Measurements from ENCODE around the gene NGF.

Gene NGF

DNA sequence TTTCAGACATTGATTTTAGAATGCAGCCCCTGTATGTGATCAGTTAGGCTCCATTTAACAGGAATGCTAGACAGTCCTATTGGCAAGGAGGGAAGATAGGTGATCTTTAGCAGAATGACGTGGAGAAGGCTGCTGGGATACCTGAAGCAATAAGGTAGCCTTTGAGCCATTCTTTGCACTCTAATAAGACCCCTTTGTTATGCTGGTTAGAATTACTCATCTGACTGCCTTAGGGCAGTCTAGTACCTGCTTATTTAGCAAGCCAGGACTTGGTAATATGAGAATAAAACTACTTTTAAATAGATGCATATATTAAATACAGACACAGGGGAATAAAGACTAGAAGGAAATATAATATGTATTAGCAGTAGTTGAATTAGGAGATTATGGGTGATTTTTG, 29.1 kb downstream of the NGF start:
- DNase-seq (ENCODE audit: low spot score) = no peak

DNA sequence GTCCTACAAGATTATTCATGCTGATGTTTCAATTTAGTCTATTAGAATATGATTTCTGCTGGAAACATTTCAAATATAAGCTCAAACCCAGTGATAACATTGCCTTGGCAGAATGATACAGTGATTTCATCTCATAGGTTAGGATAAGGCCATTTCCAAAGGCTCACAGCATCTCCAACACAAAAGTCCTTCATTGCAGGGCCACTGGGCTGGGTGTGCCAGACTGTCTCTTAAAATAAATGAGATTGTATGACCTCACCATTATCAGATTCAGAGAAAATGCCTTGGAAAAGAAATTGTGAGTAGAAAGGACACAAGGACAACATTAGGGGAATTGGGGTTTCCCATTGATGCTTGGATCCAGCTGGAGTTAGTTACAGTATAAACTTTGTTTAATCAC, 30.4 kb downstream of the NGF start:
- DNase-seq (ENCODE audit: low spot score) = no peak

DNA sequence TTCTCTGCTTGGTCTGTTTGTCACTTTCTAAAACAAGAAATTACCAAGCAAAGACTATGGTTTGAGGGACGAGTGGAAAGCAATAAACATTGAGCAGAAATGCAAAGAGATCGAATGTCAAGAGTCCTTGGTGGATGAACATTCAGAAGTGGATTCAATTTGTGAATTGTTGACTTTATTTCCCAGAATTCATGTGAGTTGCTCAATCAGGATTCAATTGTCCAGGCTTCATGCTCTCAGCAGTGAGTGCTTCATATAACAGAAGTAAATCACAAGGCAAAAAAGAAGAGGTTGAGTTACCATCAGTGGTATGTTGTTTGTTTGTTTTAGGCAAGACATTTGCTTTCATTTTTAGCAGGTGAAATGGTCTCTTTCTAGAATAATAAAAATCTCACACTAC, 31.9 kb downstream of the NGF start:
- DNase-seq (ENCODE audit: low spot score) = no peak

DNA sequence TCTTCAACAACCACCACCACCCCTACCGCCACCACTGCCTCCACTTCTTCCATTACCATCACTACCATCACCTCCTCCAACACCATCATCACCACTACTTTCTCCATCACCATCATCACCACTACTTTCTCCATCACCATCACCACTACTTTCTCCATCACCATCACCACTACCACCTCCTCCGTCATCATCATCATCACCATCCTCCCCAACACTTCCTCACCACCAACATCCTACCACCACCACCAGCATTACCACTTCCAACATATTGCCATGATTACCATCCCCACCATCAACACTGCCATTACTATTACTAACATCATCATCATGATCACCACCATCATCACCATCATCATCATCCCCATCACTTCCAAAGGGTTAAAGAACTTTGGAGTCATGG, 34.7 kb downstream of the NGF start:
- no peak for DNase-seq (ENCODE audit: low spot score)

DNA sequence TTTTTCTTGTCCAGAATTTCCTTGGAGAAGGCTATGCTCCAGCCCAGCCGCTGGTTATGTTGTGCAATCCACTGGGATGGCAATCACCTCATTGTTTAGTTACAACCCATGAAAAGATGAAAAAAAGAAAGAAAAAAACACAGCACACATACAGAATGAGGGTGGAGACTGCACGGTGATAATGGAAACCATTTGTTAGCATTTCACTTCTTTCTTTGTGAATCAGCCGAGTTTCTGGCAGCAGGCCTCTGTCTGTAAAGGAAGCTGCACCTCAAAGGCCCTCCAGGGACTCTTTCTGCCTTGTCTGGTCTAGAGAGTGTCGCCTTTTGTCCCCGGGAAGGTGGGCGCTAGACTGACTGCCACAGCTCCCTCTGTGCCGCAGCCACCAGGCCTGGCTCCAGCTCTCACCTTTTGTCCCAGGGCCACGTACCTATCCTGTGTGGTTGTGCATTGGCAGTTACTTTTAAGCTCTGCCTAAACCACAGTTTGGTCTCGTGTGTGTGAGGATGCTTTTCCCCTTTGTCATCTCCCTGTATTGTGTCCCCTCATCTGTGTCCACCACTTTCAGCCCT, 35.6 kb downstream of the NGF start:
- DNase-seq (ENCODE audit: low spot score) = peak; percentile 87

DNA sequence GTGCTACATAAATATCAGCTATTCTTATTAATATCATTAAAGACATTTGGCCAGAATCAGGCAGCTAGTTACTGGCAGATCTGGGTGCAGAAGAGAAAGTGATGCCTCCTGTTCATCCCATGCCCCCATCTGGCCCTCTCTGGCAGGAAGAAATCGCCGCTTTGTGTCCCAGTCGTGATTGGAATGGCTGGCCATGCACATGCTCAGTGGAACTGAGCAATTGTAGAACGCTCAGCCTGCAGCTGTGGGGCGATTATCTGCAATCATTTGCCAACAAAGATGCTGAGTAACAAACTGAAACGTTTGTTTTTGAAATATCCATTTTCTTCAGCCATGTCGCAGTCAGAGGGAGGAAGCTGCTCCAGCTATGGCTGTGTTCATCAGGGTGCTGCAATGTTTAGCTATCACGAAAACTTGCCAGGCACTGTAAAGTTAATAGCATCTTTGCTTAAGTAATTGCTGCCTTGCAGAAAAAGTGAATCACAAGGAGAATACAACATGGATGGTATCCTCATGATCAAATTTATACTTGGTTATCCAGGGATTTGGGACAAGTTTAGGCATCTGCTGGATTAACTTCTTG, 36.5 kb downstream of the NGF start:
- no peak for DNase-seq (ENCODE audit: low spot score)

DNA sequence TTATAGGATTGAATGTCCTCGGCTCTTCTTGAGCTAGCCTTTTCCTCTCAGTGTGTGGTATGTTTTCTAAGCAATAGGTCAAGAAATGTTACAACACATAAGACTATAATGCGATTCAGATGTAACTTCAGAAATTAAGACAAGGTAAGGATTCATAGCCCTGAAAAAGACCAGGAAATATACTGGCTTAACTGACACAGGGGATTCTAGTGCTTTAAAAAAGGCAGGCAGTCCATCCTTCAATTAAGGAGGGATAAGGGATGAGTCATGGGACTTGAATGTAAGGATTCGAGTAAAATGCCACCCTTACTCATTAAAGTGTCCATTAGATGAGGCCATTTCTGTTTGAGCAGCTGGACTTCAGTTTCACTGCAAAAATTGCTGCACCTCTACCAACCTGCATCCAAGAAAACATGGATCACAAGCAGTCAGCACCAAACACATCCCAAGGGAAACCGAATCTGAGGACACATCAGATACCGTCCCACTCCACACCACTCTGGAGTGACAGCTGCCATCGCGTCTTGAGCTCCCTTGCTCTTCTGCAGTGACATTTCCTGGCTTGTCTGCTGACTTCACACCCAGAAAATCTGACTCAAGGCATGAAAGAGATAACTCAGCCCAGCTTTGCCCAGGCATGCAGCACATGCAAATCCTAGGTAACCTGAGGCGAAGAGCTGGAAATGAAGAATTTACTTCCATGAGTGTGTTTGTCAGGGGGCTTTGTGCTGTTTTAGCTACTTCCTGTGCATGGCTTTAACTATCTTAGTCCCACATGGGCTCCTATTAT, 37.8 kb downstream of the NGF start:
- DNase-seq (ENCODE audit: low spot score) = no peak

DNA sequence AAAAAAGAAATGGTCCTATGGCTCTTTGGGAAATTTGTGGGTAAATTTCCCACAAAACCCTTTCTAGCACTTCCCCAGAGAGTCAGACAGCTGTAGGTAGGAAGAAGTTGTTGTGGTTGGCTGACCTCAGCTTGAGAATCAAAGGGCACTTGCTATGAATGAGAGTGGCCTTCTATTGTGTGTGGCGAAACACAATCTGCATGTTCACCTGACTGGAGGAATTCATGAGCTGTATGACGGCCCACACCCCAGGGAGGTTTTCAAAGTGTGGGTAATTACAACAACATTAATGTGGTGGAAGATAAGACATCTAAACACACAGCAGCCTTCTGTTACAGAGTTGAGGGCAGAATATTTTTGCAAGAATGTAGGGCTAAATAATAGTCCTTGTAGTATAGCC, 38.8 kb downstream of the NGF start:
- no peak for DNase-seq (ENCODE audit: low spot score)

DNA sequence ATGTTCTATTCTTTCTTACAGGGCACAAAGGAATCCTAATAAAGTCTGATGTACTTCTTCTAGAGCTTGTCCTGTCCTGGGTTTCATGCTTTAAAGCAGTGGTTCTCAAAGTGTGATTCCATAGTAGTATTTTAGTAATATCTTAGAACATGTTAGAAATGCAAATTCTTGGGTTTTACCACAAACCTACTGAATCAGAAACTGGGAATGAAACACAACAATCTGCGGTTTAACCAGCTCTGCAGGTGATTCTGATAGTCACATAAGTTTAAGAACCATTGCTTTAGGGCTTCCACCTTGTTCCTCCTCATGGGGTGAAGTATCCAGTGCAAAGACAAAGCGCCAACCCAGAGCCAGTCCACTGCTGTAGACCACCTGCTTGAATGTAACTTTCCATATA, 41.1 kb downstream of the NGF start:
- no peak for DNase-seq (ENCODE audit: low spot score)

DNA sequence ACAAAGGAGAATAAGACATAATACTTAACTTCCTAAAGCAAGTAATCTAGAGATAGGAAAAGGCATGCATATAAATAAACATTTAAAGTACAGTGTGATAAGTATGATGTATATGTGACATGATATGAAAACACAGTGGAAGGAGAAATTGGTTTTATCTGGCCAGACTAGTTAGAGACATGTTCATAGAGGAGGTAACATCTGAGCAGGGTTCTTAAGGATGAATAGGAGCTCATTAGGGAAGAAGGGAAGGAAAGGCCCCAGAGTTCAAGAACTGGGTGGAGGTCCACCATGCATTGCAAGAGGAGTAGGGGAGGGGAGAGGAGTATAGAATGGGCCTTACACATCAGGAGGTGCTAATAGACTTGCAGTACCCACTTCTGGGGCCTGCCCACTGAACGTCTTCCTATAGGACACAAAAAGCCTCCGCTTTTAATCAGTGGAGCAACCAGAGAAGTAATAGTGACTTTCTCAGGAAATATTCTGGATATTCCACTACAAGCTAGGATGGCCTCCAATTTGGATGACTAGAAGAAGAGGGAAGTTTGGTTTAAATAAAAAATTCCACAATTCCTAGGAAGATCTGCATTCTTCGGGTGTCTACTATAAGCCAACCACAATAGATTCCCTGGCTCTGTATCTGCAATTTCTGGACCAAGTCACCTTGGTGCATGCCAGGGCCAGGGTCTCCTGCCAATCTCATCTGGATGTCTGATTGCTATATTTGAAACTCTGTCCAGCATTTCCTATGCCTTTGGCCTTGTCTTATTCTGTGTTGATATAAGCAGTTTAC, 41.9 kb downstream of the NGF start:
- DNase-seq (ENCODE audit: low spot score) = peak; percentile 48

DNA sequence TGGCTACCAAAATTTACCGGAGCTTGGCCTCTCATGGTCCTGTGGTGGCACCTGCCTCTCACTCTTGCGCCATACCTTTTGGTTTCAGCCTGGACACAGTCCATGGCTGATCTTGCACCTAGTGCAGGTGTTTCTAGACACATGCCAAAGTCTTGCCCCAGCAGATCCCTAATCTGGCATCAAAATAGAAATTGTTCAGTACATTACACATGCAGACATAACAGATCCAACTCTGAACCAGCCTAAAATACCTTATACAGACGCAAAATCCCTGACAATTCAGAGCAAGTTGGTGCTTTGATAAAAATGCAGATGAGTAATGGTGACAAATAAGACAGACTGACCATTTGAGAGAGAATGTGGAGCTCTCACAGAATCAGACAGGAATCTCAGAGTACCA, 44.1 kb downstream of the NGF start:
- DNase-seq (ENCODE audit: low spot score) = no peak

DNA sequence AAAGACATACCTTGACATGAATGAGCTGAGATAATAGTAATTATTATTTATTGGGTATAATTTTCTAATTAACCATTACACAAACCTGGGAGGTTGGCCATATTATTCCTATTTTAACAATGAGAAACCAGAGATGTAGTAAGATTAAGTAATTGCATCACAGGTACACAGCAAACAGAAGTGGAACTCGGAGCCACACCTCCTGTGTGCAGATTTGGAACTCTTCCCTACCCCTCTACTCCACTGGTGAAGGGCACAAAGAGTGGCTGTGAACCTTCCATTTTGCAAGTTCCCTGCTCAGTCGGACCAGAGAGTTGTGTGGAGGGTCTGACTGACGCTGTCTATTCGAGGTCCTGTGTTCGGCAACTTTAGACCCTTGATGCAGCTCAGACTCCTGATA, 45.0 kb downstream of the NGF start:
- no peak for DNase-seq (ENCODE audit: low spot score)

DNA sequence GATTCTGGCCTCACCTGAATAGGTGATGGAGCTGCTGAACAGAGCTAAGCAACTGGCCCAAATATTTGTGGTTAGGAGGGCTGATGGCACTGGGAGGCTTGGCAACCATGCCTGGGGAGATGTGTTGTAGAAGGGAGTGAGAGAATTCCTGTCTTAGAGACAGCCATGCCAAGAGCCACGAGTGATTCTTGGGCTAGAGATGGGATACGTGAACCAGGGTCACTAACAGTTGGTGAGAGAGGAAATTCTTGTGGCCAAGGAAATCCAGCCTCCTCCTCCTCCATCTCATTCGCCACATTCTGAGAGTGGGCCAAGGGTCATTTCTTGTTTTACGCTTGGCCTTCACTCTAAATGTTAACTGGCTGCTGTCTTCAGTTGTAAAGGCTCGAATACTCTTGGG, 46.3 kb downstream of the NGF start:
- DNase-seq (ENCODE audit: low spot score) = no peak

DNA sequence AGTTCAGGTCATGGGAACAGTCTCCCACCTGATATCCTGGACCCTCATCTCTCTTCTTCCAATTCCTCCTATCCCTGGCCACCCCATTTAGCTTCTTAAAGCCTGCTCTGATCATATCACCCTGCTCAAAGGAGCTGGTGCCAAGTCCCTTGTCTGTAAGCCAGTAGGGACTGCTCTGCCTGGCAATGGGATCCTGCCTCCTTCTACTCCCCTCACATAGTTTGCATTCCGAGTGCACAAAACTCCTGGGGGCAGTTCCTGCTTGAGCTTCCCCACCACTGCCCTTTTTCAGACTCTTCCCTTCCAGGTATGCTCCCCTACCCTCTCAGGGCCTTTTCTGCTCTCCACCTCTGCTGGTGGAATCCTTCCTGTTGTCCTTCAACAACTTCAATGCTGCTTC, 48.1 kb downstream of the NGF start:
- no peak for DNase-seq (ENCODE audit: low spot score)

DNA sequence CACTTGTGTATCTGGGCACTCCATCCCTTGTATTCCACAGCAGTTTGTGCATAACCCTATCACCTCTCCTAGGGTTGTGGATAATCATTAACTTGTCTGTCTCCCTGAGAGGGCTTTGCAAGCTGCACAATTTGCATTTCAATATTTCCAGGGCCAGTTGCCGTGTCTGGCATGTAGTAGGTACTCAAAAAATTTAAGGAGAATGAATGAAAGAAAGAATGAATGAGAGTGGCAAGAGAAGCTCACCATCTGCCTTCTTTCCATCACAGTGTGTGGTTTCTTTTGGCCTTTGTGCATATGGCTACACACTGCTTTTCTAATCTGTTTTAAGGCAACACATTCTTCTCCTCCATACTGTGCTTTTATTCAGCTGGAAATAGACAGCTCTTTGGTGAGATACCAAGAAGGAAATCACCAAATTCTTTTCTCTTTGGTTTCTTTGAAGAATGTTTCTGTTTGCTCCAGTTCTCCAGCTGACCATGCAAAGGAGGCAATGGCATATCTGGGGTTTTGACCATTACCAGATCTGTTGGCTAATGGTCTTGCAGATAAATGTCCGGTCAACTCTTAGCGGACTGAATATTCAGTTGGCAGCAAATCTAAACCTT, 49.4 kb downstream of the NGF start:
- no peak for DNase-seq (ENCODE audit: low spot score)

DNA sequence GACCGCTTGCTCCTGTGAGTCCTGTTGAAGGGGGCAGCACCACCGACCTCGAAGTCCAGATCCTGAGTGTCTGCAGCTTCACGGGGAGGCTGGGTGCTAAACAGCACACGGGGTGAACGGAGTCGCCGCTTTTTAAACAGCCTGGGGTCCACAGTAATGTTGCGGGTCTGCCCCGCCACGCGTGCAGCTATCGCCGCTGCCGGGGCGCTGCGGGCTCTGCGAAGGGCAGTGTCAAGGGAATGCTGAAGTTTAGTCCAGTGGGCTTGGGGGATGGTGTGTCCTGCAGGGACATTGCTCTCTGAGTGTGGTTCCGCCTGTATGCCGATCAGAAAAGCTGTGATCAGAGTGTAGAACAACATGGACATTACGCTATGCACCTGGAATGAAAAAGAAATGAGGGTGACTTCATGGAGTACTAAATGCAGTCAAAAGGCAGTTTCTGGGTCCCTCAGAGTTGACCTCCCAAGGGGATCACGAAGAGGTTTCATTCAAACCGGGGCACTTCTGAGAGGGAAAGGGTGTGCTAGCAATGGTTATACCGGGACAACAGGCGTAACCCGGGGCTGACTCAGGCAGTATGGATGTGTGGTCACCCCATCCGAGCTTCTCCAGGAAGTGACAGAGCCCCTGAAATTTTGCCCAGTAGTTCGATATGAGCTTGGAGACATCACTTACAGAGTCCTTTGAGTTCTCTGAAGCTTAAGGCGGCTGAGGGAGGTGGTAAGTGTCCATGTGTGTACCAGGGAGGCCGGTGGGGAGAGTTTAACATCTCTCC, 51.4 kb downstream of the NGF start:
- no peak for DNase-seq (ENCODE audit: low spot score)

DNA sequence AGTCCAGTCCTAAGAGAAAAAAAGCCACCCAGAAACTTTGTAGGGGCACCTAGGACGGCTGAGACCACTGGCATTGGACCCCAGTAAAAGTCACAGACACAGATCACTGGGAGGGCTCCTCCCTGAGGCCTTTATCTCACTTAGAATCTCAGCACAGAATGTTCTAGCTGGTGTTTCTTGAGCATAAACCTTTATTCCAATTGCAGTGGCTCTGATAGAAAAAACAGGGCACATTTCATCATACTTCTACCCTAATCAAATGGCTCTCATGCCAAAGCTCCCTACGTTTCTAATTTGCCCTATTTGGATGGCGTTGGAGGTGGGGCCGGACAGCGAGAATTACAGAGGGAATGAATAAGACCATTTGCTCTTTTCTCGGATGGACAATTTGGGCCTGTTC, 53.8 kb downstream of the NGF start:
- DNase-seq (ENCODE audit: low spot score) = no peak

DNA sequence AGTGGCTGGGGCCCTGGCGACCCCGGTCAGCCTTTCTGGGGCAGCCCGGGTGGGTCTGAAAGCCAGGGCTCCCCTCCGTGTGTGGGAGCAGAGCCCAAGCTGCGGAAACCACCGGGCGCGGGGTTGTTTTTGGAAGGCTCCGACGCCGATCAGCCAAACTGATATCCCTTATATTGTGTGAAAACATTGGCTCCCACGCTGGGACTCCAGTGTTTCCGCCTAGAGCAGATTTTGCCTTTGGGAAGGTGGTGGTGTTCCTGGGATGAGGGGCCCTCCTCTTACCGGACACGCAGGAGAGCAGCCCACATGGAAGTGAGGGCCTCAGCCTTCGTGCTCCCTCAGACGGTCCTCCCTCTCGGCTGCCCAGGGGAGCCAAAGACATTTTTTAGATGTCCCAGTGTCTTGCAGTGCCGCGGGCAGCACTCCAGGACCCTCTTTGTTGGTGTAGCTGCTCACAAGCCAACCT, 54.3 kb downstream of the NGF start:
- DNase-seq (ENCODE audit: low spot score) = no peak

DNA sequence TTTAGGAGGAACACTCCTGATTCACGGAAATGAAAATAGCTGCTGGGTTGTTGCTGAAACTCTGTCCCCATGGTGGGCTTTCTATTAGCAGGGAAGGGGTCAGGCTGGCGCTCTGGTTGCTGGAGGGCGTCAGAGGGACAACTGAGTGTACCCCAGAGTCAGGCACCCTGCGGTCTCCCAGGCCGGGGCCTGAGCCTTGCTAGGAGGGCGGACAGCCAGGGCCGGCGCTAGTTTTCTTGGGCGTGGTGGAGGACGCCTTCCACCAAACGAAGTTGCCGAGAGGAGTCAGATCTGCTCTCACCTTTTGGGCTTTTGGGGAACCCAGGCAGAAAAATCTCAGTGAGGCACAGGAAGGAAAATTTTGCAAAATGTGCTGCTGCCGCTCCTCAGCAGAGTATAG, 54.8 kb downstream of the NGF start:
- no peak for DNase-seq (ENCODE audit: low spot score)

DNA sequence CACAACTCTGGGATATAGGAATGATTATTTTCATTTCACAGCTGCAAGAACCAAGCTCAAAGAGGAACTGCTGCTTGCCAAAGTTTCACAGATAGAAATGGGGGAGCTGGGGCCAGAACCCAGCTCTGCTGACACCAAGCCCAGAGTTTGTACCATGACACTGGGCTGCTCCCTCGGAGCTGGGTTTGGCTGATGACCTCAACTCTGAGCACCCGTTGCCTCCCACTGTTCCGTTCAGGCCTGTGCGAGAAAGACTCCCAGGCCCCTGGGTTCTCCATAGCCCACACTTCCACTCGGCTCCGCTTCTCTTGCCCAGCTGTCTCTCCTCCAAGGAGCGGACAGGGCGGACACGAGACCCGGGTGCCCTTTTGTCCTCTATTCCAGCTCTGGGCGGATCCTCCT, 55.2 kb downstream of the NGF start:
- no peak for DNase-seq (ENCODE audit: low spot score)

DNA sequence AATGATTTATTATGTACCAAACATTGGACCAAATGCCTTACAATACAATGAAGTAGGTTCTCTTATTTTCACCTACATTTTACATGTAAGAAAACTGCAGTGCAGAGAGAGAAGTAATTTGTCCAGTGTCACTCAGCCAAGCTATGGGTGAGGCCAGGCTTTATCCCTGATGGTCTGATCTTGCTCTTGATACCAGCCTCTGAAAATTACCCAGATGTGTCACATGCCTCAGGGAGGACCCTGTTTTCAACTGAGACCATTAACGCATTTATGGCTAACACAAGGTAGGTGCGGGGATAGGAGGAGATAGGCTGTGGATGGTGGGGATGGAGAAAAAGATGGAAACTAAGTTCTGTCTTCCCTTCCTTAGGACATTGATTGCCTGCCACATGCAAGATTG, 56.9 kb downstream of the NGF start:
- DNase-seq (ENCODE audit: low spot score) = no peak

DNA sequence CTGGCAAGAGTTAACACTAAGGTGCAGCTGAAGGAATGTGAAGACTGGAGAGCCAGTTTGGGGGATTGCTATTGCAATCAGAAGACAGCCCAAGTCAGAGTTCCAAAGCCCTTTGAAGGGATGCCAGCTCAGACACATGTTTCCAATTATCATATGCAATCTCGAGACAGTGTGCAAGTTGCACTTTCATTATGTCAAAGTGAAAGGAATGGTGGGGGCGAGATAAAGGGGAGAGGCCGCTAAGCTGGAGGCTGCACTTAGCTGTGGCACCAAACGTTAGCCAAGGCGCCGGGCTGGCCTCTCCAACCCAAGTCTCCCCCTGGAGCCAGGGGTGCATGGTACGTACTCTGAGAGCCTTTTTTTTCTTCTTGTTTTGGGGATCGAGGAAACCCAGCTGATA, 58.0 kb downstream of the NGF start:
- DNase-seq (ENCODE audit: low spot score) = peak; percentile 78
